NCI-H2227 (cell line): ENCODE results near the gene COX8A.

Experiments
- DNase-seq: peaks from one replicate; lab custom pipeline; 2025; ENCODE audit not compliant: unreplicated experiment; lab: John Stamatoyannopoulos, UW

COX8A gene

GRCh38 chr11:64019106-64020037 lies 45.0 kb downstream of the COX8A start:
- no peak for DNase-seq

- DNase-seq, result peak; percentile 39
Observed at GRCh38 chr11:64020976-64021756, 46.7 kb downstream of the COX8A start.

- DNase-seq, result peak; percentile 34
Observed at GRCh38 chr11:64021757-64022093, 47.3 kb downstream of the COX8A start.

GRCh38 chr11:64022125-64022784 lies 47.8 kb downstream of the COX8A start:
- DNase-seq, result no peak

- DNase-seq, result no peak
Observed at GRCh38 chr11:64023712-64024710, 49.6 kb downstream of the COX8A start.

GRCh38 chr11:64025205-64025604 lies 50.8 kb downstream of the COX8A start:
- peak; percentile 28 for DNase-seq
